SK-N-SH (cell line): Measurements from ENCODE around the gene CHGA. TPM values are rescaled to one million over a fixed set of nuclear protein-coding genes. Genes with fewer than 3 reads are reported as not detected.

ENCODE experiments used
- CTCF ChIA-PET: fragments of 300-600, 350-600 bp; formaldehyde crosslinking; extraction: SDS; loops from one replicate; lab custom pipeline; 2021; lab: Yijun Ruan, JAX
- POLR2A ChIA-PET: fragments of 350-600 bp; sonication (Branson Sonifier 250); formaldehyde crosslinking; extraction: SDS; loops from one replicate; lab custom pipeline; 2020; ENCODE audit warnings: antibody characterized with exemption, inconsistent platforms; lab: Yijun Ruan, JAX
- DNase-seq: peaks from one replicate; pipeline ENCODE4 v3.0.0; 2012
- H2AFZ ChIP-seq: fragments of 200-600 bp; sonication (generic); 2 replicates; pipeline ENCODE4 v1.8.1; 2016; ENCODE audit warnings: antibody characterized with exemption, mild to moderate bottlenecking, low read depth
- H3F3A ChIP-seq: fragments of 200-600 bp; sonication (generic); replicated peaks from 2 replicates; pipeline ENCODE3; 2016; ENCODE audit warnings: antibody characterized with exemption, mild to moderate bottlenecking; ENCODE audit not compliant: insufficient read depth
- H3K27ac ChIP-seq, 2 experiments: fragments of 200-500 bp in 1 of 2; fragments of 200-600 bp in 1 of 2; sonication (Bioruptor generic) in 1 of 2; sonication (generic), shearing (Covaris generic) in 1 of 2; 2 replicates each; pipeline versions ENCODE4 v1.5.1 to v1.6.1; 2014 to 2016; ENCODE audit warnings: low read depth in 2 of 2, inconsistent platforms in 1 of 2, low read length in 1 of 2, mild to moderate bottlenecking in 1 of 2, mixed read lengths in 1 of 2
- H3K27me3 ChIP-seq: fragments of 200-600 bp; sonication (generic), shearing (Covaris generic); 2 replicates; pipeline ENCODE4 v1.6.1; 2016; ENCODE audit warnings: mixed run types; ENCODE audit not compliant: insufficient read depth
- H3K36me3 ChIP-seq, 2 experiments: fragments of 200-500 bp in 1 of 2; fragments of 200-600 bp in 1 of 2; sonication (Bioruptor generic) in 1 of 2; sonication (generic) in 1 of 2; replicated peaks in 1 of 2; 2 replicates each; pipeline versions ENCODE3 to v1.5.1; 2014 to 2016; ENCODE audit warnings: low read length in 1 of 2, mild to moderate bottlenecking in 1 of 2; ENCODE audit not compliant: insufficient read depth in 2 of 2, control insufficient read depth in 1 of 2
- H3K4me1 ChIP-seq, 2 experiments: fragments of 200-500 bp in 1 of 2; fragments of 200-600 bp in 1 of 2; sonication (Bioruptor generic) in 1 of 2; sonication (generic), shearing (Covaris generic) in 1 of 2; 2 replicates each; pipeline versions ENCODE4 v1.5.1 to v1.6.1; 2014 to 2016; ENCODE audit warnings: low read depth in 1 of 2, low read length in 1 of 2, mixed run types in 1 of 2; ENCODE audit not compliant: insufficient read depth in 2 of 2, control insufficient read depth in 1 of 2
- H3K4me2 ChIP-seq: fragments of 200-600 bp; sonication (generic), shearing (Covaris generic); 2 replicates; pipeline ENCODE4 v1.6.1; 2017; ENCODE audit warnings: mixed run types
- H3K4me3 ChIP-seq, 2 experiments: fragments of 200-500 bp in 1 of 2; fragments of 200-600 bp in 1 of 2; sonication (Bioruptor generic) in 1 of 2; sonication (generic), shearing (Covaris generic) in 1 of 2; 2 replicates each; pipeline versions ENCODE4 v1.5.1 to v1.8.1; 2014 to 2016; ENCODE audit warnings: low read depth in 2 of 2, inconsistent platforms in 1 of 2, low read length in 1 of 2, mild to moderate bottlenecking in 1 of 2, mixed read lengths in 1 of 2, moderate library complexity in 1 of 2
- H3K79me2 ChIP-seq: fragments of 200-600 bp; sonication (generic); 2 replicates; pipeline ENCODE4 v1.8.1; 2017; ENCODE audit warnings: mild to moderate bottlenecking; ENCODE audit not compliant: insufficient read depth
- H3K9ac ChIP-seq: fragments of 200-600 bp; sonication (generic); 2 replicates; pipeline ENCODE4 v1.6.1; 2017; ENCODE audit warnings: mixed run types
- H3K9me2 ChIP-seq: fragments of 200-600 bp; sonication (generic); 2 replicates; pipeline ENCODE4 v1.6.1; 2017; ENCODE audit warnings: mixed run types
- H3K9me3 ChIP-seq: fragments of 200-600 bp; sonication (generic); 2 replicates; pipeline ENCODE4 v1.6.1; 2017; ENCODE audit warnings: mixed run types, mild to moderate bottlenecking, moderate library complexity
- H4K20me1 ChIP-seq: fragments of 200-600 bp; sonication (generic); 2 replicates; pipeline ENCODE4 v1.6.1; 2017; ENCODE audit warnings: mild to moderate bottlenecking, mixed run types; ENCODE audit not compliant: insufficient read depth
- FOXJ3 ChIP-seq: sonication (generic); formaldehyde crosslinking; IDR thresholded peaks from 2 replicates; pipeline ENCODE4 v1.5.1; 2020; ENCODE audit warnings: mild to moderate bottlenecking, missing genetic modification reagents
- GATA2 ChIP-seq: sonication (generic); formaldehyde crosslinking; IDR thresholded peaks from 2 replicates; pipeline ENCODE4 v1.5.0; 2020; ENCODE audit warnings: mild to moderate bottlenecking, missing genetic modification reagents
- JUND ChIP-seq: IDR thresholded peaks from 2 replicates; pipeline ENCODE4 v1.4.0; 2012
- MXI1 ChIP-seq: IDR thresholded peaks from 2 replicates; pipeline ENCODE4 v1.6.1; 2012; ENCODE audit warnings: mild to moderate bottlenecking, low read depth, low read length, improper control_type of control experiment
- NFIC ChIP-seq: IDR thresholded peaks from 2 replicates; pipeline ENCODE4 v1.4.0; 2012; ENCODE audit warnings: borderline replicate concordance
- RFX5 ChIP-seq: IDR thresholded peaks from 2 replicates; pipeline ENCODE4 v1.6.1; 2012; ENCODE audit warnings: mild to moderate bottlenecking, improper control_type of control experiment, low read length
- TEAD4 ChIP-seq: IDR thresholded peaks from 2 replicates; pipeline ENCODE4 v1.4.0; 2012; ENCODE audit warnings: mild to moderate bottlenecking, borderline replicate concordance; ENCODE audit not compliant: insufficient read depth
- WGBS: methylation state at CpG from one replicate; pipeline ENCODE4 v1.1.6; 2017; ENCODE audit warnings: low lambda C conversion rate; 5-methylcytosine and 5-hydroxymethylcytosine counted together
- polyA plus RNA-seq, 3 experiments: library from polyadenylated mRNA; depleted of rRNA; stranded (reverse); fragments of >200 nt; gene quantifications; 2 replicates each; pipeline ENCODE4 v1.2.3, GENCODE V29; 2012
- TF ChIP-seq, protein P1 (sequence below): IDR thresholded peaks from 2 replicates; pipeline ENCODE4 v1.4.0; 2012; ENCODE audit warnings: low read depth
- TF ChIP-seq, protein P2 (sequence below): IDR thresholded peaks from 2 replicates; pipeline ENCODE4 v1.4.0; 2012; ENCODE audit warnings: low read depth, borderline replicate concordance
- TF ChIP-seq, protein P3 (sequence below): IDR thresholded peaks from 2 replicates; pipeline ENCODE4 v1.4.0; 2012; ENCODE audit warnings: low read depth, borderline replicate concordance

Gene CHGA
- polyA plus RNA-seq, 1 of the 3 experiments (the other 2 are of a cell fraction), result 5.6 TPM

DNA sequence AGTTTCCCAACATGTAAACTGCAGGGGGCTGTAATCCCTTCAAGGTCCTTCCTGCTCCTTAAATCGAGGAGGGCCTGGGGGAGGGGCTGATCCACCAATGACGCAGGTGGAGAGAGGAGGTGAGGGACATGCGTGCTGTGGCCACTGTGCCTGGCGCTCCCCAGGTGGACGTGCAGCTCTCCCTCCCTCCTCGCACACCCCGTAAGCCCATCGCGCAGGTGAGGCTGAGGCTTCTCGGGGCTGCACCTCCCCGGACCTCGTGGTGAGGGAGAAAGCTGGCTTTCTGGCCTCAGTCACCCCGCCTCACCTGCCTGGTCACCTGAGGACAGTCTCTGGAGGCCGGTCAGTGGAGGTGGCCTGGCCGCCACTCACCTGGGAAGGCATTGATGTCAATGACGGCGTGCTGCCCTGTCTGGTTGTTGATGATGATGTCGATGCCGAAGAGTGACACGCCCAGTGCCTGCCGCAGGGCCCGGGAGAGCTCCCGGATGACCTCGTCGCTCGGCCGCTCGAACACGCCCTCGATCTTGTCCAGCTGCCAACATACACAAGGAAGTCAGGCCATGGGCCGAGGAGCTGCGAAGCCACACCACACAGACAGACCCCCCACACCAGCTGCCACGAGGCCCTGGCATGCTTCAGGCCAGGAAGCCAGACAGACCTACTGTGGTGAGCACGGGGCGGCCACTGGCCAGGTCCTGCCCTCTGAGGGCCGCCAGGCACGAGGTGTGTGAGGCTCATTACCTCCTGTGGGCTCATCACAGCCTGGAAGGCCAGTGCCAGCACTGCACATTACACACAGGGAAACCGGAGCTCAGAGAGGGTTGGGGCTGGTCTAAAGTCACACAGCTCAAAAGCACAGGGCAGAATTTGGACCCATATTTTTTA, 23.3 kb downstream of the CHGA start:
- ChIA-PET POLR2A (interaction anchor here (0.9 to 7.1 kb wide), 6 partner anchors 12 to 237 kb away, joined by 3 to 57 read pairs (median 4); no protein-coding TSS in a partner anchor), CTCF (interaction anchor here (0.6 to 5.2 kb wide), 17 partner anchors 9 to 232 kb away, joined by 3 to 32 read pairs (median 4); no protein-coding TSS in a partner anchor)
- H3K9ac ChIP-seq, result no peak overlapping the region
- H3K4me1 ChIP-seq, result peaks cover 0 to 34% of the 10 kb centered on the region in 2 experiments; a peak in 1 of 4 replicates
- WGBS, result 75% methylated on average over 14 of the region's 38 CpGs
- DNase-seq, result peak; percentile 62
- peak overlapping the region in 1 of 2 experiments; percentile 78; a peak in 2 of 4 replicates for H3K27ac ChIP-seq
- H3K4me3 ChIP-seq, result no peak overlapping the region
- no peaks in the 10 kb centered on the region for H3F3A ChIP-seq
- peak; percentile 35; the same call in 1 of the 2 replicates for TF ChIP-seq NFIC
- TF ChIP-seq, protein P1, sequence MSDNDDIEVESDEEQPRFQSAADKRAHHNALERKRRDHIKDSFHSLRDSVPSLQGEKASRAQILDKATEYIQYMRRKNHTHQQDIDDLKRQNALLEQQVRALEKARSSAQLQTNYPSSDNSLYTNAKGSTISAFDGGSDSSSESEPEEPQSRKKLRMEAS, result no peak
- no peak for TF ChIP-seq MXI1
- TF ChIP-seq FOXJ3 (CRISPR knock-in tag), result no peak
- H3K79me2 ChIP-seq, result no peaks in the 10 kb centered on the region
- no peaks in the 10 kb centered on the region for H4K20me1 ChIP-seq
- no peaks in the 10 kb centered on the region for H3K9me2 ChIP-seq
- no peak overlapping the region for H3K4me2 ChIP-seq
- H3K9me3 ChIP-seq, result no peaks in the 10 kb centered on the region
- peaks cover 0 to 17% of the 10 kb centered on the region in 2 experiments for H3K36me3 ChIP-seq
- H3K27me3 ChIP-seq, result no peaks in the 10 kb centered on the region
- no peak overlapping the region for H2AFZ ChIP-seq

DNA sequence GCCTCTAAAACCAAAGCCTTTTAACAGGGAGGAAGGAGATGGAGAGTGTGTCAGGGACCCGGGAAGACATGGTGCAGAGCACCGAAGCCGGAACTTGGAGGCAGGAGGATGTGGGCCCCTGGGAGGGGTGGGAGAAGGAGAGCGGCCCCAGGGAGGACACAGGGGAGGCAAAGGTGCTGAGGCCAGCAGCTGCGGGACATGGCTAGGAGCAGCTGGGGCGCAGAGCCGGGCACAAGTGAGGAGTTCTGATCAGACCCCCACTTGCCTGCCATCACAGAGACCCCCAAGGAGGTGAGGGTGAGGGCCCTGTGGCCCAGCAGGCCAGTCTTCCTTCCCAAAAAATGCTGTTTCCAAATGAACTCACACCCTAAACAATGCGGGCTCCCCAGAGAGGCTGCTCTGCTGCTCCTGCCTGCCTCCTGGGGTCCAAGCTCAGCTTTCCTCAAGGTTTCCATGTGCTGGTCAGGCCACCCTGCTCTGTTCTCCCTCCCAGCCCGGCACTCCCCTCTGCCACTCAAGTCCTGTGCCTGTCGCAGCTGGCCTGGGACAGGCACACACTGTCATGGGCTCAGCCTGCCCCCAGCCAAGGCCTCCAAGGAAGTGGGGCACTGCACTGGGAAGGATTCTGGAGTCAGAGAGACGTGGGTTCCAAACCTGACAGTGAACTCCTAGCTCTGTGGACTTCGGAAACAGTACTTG, 24.0 kb downstream of the CHGA start:
- POLR2A ChIA-PET, result interaction anchor here (0.6 to 7.1 kb wide), 3 partner anchors 12 to 40 kb away, joined by 3 to 57 read pairs (median 3); no protein-coding TSS in a partner anchor
- peaks cover 0 to 42% of the 10 kb centered on the region in 2 experiments; a peak in 1 of 4 replicates for H3K4me1 ChIP-seq
- no peaks in the 10 kb centered on the region for H3K9me3 ChIP-seq
- TF ChIP-seq RFX5 (no peak), NFIC (no peak), GATA2 (CRISPR knock-in tag) (no peak), TEAD4 (no peak), JUND (no peak)
- TF ChIP-seq, protein P2, sequence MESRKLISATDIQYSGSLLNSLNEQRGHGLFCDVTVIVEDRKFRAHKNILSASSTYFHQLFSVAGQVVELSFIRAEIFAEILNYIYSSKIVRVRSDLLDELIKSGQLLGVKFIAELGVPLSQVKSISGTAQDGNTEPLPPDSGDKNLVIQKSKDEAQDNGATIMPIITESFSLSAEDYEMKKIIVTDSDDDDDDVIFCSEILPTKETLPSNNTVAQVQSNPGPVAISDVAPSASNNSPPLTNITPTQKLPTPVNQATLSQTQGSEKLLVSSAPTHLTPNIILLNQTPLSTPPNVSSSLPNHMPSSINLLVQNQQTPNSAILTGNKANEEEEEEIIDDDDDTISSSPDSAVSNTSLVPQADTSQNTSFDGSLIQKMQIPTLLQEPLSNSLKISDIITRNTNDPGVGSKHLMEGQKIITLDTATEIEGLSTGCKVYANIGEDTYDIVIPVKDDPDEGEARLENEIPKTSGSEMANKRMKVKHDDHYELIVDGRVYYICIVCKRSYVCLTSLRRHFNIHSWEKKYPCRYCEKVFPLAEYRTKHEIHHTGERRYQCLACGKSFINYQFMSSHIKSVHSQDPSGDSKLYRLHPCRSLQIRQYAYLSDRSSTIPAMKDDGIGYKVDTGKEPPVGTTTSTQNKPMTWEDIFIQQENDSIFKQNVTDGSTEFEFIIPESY, result no peak
- TF ChIP-seq, protein P3, sequence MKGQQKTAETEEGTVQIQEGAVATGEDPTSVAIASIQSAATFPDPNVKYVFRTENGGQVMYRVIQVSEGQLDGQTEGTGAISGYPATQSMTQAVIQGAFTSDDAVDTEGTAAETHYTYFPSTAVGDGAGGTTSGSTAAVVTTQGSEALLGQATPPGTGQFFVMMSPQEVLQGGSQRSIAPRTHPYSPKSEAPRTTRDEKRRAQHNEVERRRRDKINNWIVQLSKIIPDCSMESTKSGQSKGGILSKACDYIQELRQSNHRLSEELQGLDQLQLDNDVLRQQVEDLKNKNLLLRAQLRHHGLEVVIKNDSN, result no peak
- no peaks in the 10 kb centered on the region for H3K27me3 ChIP-seq
- no peak overlapping the region for H2AFZ ChIP-seq
- H3K79me2 ChIP-seq, result no peaks in the 10 kb centered on the region
- H3K4me3 ChIP-seq, result no peak overlapping the region
- no peak overlapping the region for H3K9ac ChIP-seq
- no peaks in the 10 kb centered on the region for H3K9me2 ChIP-seq
- CTCF ChIA-PET, result interaction anchor here (0.6 to 5.2 kb wide), 14 partner anchors 10 to 231 kb away, joined by 3 to 32 read pairs (median 4); no protein-coding TSS in a partner anchor
- no peak for DNase-seq
- peaks cover 0 to 15% of the 10 kb centered on the region in 2 experiments for H3K36me3 ChIP-seq
- no peak overlapping the region for H3K4me2 ChIP-seq
- H3K27ac ChIP-seq, result peak overlapping the region in 1 of 2 experiments; percentile 78; a peak in 1 of 4 replicates
- no peaks in the 10 kb centered on the region for H3F3A ChIP-seq
- no peaks in the 10 kb centered on the region for H4K20me1 ChIP-seq
- WGBS, result 94% methylated on average over 10 of the region's 12 CpGs
